Activated naive CD8-positive, alpha-beta T cell treated with anti-CD3 and anti-CD28 coated beads, Interleukin-2, amount 10 ng/mL, durations not matched to agents 7 days and 5 days (primary cell): ENCODE results near the gene HLA-DMA. TPM values are rescaled to one million over a fixed set of nuclear protein-coding genes. Genes with fewer than 3 reads are reported as not detected.
"Not testable (repeated sequence)": the region's sequence is repeated elsewhere in the genome, so short reads cannot be mapped to it uniquely, and the experiment has no call there.

Experiments
- ATAC-seq: fragments of 150-1000 bp; cut with Tn5 transposase; one replicate; pipeline ENCODE4 v1.10.0; 2021; ENCODE audit warnings: low read depth, moderate library complexity
- POLR2A ChIA-PET: fragments of 350-600 bp; sonication (Branson Sonifier 250); formaldehyde crosslinking; loops from one replicate; lab custom pipeline; 2021; ENCODE audit warnings: antibody characterized with exemption; lab: Charles Lee
- DNase-seq: peaks from one replicate; pipeline ENCODE4 v3.0.0; 2021
- H3K27ac Mint-ChIP-seq: one replicate; pipeline ENCODE4 v1.8.0; 2022; ENCODE audit warnings: mild to moderate bottlenecking, mixed read lengths
- H3K27me3 Mint-ChIP-seq: one replicate; pipeline ENCODE4 v1.8.0; 2022; ENCODE audit warnings: mild to moderate bottlenecking, moderate library complexity, mixed read lengths
- H3K36me3 Mint-ChIP-seq: one replicate; pipeline ENCODE4 v1.8.0; 2021; ENCODE audit warnings: mild to moderate bottlenecking, mixed read lengths
- H3K4me1 Mint-ChIP-seq: one replicate; pipeline ENCODE4 v1.8.0; 2021; ENCODE audit warnings: mixed read lengths
- H3K4me3 Mint-ChIP-seq: one replicate; pipeline ENCODE4 v1.8.0; 2022; ENCODE audit warnings: mild to moderate bottlenecking, moderate library complexity, mixed read lengths
- H3K9me3 Mint-ChIP-seq: one replicate; pipeline ENCODE4 v1.8.0; 2021; ENCODE audit warnings: mixed read lengths
- total RNA-seq, 2 experiments: library from RNA; stranded (reverse); gene quantifications; one replicate each; pipeline ENCODE4 v1.2.3, GENCODE V29; 2021

HLA-DMA gene
- total RNA-seq, 2 experiments from 2014 or later, result 32.1 to 36.1 TPM

DNA sequence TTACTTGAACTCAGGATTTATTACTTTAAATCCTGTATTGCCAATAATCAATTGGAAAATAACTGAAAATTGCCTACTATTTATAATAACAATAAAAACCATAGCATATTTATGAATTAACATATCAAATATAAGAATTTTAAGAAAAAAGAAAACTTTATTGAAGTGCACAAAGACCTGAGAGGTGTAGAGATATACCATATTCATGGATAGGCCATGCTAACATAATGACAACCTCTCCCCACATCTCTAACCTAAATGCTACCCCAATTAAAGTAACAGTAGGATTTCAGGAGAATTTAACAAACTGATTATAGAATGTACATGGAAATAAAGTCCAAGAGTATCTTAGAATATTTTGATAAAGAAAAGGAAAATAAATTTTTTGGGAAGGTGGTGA, 6.9 kb downstream of the HLA-DMA start:
- H3K27me3 Mint-ChIP-seq, result no peaks in the 10 kb centered on the region
- peaks cover 67% of the 10 kb centered on the region for H3K4me1 Mint-ChIP-seq
- H3K4me3 Mint-ChIP-seq, result no peak overlapping the region
- peak overlapping the region; percentile 99 for H3K27ac Mint-ChIP-seq
- no peak for ATAC-seq
- no peaks in the 10 kb centered on the region for H3K9me3 Mint-ChIP-seq
- POLR2A ChIA-PET, result no interaction called here
- H3K36me3 Mint-ChIP-seq, result peaks cover 14% of the 10 kb centered on the region
- no peak for DNase-seq

DNA sequence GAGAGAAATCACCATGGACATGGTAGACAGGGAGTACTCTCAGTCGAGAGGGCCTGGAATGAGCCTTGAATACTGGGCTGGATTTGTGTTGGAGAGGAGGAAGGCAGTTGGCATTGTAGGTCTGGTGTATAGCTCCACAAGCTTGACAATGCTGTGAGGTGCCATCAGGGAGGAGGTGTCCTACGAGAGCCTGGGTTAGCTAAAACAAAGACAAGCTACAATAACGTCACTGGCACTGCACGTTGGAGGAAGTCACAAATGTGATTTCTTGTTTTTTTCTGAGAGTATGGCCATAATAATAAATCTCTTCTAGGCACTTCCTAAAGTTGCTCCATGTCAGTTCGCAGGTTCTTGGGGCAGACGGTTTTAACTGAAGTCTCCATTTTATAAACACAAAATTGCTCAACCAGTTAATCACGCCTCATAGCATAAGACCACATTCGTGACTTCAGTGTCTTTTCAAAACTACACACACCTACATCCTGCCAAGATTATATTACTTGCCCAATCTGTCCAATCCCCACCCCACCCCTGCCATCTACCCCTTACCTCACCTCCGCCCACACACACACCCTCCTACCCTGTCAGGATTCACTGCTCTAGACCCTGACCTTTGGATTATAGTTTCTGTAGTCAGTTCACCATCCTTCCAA, 7.7 kb downstream of the HLA-DMA start:
- DNase-seq, result no peak
- no peak for ATAC-seq
- POLR2A ChIA-PET, result interaction anchor here (0.6 to 8.6 kb wide), 9 partner anchors 9 to 107 kb away, joined by 3 to 247 read pairs (median 7); partner anchors contain the start of genes BRD2, HLA-DMA, PSMB9 and TAP1
- H3K4me3 Mint-ChIP-seq, result peak overlapping the region; percentile 94
- H3K27ac Mint-ChIP-seq, result peak overlapping the region; percentile 99
- H3K36me3 Mint-ChIP-seq, result peaks cover 14% of the 10 kb centered on the region
- H3K9me3 Mint-ChIP-seq, result no peaks in the 10 kb centered on the region
- H3K27me3 Mint-ChIP-seq, result no peaks in the 10 kb centered on the region
- H3K4me1 Mint-ChIP-seq, result peaks cover 71% of the 10 kb centered on the region

DNA sequence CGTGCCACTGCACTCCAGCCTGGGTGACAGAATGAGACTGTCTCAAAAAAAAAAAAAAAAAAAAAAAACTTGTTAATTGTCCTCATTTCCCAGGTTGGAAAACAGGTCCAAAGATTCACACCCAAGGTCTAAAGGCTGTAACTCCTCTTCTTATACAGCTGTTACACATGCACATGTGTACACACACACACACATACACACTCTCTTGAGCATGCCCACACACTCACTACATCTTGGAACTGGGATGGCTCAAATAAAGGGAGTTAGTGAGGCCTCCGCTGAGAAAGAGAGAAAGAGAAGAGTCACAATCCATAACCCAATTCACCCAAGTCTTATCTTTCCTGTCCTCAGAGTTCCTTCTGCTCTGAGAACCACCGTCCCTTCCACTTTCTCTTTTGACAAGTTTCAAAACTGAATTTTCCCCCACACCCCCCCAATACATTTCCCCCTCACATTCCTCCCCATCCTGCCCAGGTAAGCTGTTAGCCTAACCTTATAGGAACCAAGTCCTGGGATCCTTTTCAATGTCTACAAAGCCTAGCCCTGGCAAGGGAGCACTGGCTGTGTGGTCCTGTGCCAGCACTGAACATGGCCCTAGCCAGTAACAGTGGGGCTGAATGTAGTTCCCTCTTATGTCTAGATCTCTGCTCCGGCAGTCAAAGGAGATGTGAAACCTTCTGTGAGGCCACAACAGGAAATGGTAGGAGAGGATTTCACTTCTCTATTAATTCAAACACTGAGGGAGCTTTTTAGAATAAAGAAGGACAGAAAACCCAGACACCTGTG, 8.8 kb downstream of the HLA-DMA start:
- POLR2A ChIA-PET, result interaction anchor here (0.6 to 8.6 kb wide), 11 partner anchors 8 to 144 kb away, joined by 3 to 247 read pairs (median 6); partner anchors contain the start of genes BRD2, HLA-DMA, PSMB9 and TAP1
- H3K9me3 Mint-ChIP-seq, result no peaks in the 10 kb centered on the region
- H3K27me3 Mint-ChIP-seq, result no peaks in the 10 kb centered on the region
- H3K4me3 Mint-ChIP-seq, result peak overlapping the region; percentile 94
- H3K36me3 Mint-ChIP-seq, result peaks cover 7% of the 10 kb centered on the region
- peak; percentile 73 for ATAC-seq
- DNase-seq, result peak; percentile 58
- H3K4me1 Mint-ChIP-seq, result peaks cover 67% of the 10 kb centered on the region
- H3K27ac Mint-ChIP-seq, result peak overlapping the region; percentile 99

DNA sequence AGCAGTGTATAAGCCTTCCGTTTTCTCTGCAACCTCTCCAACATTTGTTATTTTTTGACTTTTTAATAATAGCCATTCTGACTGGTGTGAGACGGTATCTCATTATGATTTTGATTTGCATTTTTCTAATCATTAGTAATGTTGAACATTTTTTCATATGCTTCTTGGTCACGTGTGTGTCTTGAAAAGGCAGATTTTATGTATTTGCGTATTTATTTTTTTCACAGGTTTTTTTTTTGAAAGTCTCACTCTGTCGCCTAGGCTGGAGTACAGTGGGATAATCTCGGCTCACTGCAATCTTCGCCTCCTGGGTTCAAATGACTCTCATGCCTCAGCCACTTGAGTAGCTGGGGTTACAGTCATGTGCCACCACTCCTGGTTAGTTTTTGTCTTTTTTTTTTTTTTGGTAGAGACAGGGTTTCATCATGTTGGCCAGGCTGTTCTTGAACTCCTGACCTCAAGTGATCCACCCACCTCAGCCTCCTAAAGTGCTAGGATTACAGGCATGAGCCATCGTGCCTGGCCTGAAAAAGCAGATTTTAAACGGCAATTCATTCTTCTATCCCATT, 10.3 kb downstream of the HLA-DMA start:
- POLR2A ChIA-PET, result interaction anchor here (1.6 to 8.6 kb wide), 4 partner anchors 11 to 98 kb away, joined by 9 to 247 read pairs (median 12); partner anchors contain the start of genes BRD2, PSMB8, PSMB9 and TAP1
- not testable (repeated sequence) for ATAC-seq, H3K27me3 Mint-ChIP-seq, DNase-seq, H3K9me3 Mint-ChIP-seq
- Mint-ChIP-seq H3K4me1 (peaks cover 71% of the 10 kb centered on the region), H3K27ac (peak overlapping the region; percentile 99), H3K4me3 (peak overlapping the region; percentile 94), H3K36me3 (peaks cover 12% of the 10 kb centered on the region)

DNA sequence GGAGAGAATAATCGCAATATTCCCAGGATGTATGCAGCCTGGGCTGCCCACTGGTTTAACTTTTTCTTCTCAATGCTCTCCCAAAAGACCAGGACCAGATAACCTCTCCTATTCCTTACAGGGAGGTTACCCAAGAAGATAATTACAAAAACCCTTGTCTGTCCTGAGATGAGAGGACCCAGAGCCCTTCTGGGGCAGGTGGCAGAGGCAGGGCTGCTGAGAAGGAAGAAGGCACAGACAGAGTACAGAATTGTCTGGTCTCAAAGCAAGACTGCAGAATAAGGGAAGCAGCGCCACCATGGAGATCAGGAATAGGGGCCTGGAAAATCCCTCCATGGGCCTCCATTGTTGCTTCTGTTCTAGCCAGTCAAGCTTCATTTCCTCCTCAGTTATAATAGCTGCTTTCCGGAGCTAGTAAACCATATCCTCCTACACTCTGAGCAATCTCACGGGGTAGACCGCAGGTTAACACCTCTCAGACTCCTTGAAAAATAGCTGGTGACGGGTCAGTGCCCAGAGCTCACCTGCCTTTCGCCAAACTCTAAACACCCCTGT, 11.6 kb downstream of the HLA-DMA start:
- DNase-seq (peak; percentile 53), ATAC-seq (peak; percentile 71)
- H3K36me3 Mint-ChIP-seq, result peaks cover 16% of the 10 kb centered on the region
- POLR2A ChIA-PET, result interaction anchor here (0.5 to 8.6 kb wide), 10 partner anchors 8 to 341 kb away, joined by 3 to 247 read pairs (median 6); partner anchors contain the start of genes BRD2, PSMB8, PSMB9 and TAP1
- H3K9me3 Mint-ChIP-seq, result no peaks in the 10 kb centered on the region
- H3K27ac Mint-ChIP-seq, result peak overlapping the region; percentile 95
- peak overlapping the region; percentile 90 for H3K4me3 Mint-ChIP-seq
- peaks cover 68% of the 10 kb centered on the region for H3K4me1 Mint-ChIP-seq
- no peaks in the 10 kb centered on the region for H3K27me3 Mint-ChIP-seq

DNA sequence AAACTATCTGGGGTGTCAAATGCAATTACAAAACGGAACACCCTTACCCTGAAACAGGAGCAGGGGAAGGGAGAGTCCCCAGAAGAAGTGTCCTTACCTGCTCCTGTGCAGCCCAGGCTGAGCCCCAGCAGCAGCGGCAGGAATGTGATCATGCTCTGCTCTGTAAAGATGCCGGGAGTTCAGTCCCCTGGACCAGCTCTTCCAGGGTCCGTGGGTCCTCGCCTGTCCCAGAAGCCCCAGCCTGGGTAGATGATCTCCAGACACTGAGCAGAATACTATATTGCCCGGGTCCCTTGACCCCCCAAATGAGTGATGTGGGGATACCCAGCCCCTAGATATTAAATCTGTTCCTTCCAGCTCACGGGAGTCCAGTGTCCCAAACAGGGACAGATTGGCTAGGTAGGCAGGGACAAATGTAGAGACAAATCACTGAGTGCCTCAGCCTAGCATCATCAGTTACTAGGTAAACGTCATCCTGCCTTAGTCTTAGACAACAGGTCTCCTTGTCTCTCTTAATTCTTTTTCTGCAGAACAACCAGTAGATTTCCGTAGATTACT, 12.2 kb downstream of the HLA-DMA start, which contains the start of gene HLA-DMB:
TSS of gene HLA-DMB (minus strand) at position 373 of the 558 bp plus-strand sequence. CDS start at position 152, 221 bp downstream.
- H3K9me3 Mint-ChIP-seq, result no peaks in the 10 kb centered on the region
- DNase-seq, result peak; percentile 52
- peak within 1 kb of the TSS; percentile 95 for H3K27ac Mint-ChIP-seq
- peaks cover 16% of the 10 kb centered on the region for H3K36me3 Mint-ChIP-seq
- peak within 1 kb of the TSS; percentile 90 for H3K4me3 Mint-ChIP-seq
- peak; percentile 72 for ATAC-seq
- POLR2A ChIA-PET, result interaction anchor here (1.1 to 8.6 kb wide), 9 partner anchors 7 to 141 kb away, joined by 3 to 247 read pairs (median 7); partner anchors contain the start of genes BRD2, PSMB8, PSMB9 and TAP1
- peaks cover 69% of the 10 kb centered on the region for H3K4me1 Mint-ChIP-seq
- H3K27me3 Mint-ChIP-seq, result no peaks in the 10 kb centered on the region

DNA sequence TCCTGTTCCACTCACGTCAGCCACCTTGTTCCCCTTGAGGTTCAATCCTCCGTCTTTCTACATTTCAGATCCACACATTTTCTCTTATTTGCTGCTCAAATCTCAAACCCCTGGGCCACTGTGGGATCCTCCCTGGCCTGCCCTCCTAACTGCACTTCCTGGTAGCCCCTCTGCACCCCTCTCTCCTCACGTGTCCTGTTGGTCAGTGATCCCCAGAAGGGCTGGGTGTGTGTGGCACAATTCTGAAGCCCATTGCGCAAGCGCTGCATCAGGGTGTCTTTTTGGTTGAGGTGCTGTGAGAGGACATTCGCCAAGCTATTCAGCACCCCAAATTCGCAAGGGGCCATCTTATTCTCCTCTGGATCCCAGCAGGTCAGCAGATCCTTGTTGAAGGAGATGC, 14.4 kb downstream of the HLA-DMA start:
- Mint-ChIP-seq H3K27ac (no peak overlapping the region), H3K4me3 (no peak overlapping the region), H3K27me3 (no peaks in the 10 kb centered on the region), H3K4me1 (peaks cover 54% of the 10 kb centered on the region), H3K36me3 (peaks cover 9% of the 10 kb centered on the region), H3K9me3 (no peaks in the 10 kb centered on the region)
- no peak for DNase-seq
- no peak for ATAC-seq
- POLR2A ChIA-PET, result interaction anchor here (8.6 kb wide), 1 partner anchor 33 kb away, joined by 247 read pairs; the partner anchor contains the start of gene BRD2

DNA sequence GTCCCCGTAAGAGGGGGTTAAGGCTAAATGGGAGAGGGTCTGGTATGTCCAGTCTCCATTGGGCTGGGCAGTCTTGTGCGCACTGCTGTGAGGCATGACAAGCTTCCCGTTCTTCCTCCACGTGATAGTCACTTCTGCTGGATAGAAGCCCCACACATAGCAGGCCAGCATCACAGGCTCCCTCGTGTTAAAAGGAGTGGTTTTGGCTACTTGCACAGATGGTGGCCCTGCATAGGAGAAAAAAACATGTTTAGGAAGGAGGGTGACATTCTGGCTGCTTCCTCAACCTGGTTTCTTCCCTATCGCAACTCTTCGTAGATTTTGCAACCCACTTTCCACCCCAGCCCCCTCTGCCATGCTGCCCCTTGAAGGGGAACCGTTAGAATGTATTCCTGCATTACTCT, 15.7 kb downstream of the HLA-DMA start:
- no peaks in the 10 kb centered on the region for H3K9me3 Mint-ChIP-seq
- H3K4me3 Mint-ChIP-seq, result no peak overlapping the region

DNA sequence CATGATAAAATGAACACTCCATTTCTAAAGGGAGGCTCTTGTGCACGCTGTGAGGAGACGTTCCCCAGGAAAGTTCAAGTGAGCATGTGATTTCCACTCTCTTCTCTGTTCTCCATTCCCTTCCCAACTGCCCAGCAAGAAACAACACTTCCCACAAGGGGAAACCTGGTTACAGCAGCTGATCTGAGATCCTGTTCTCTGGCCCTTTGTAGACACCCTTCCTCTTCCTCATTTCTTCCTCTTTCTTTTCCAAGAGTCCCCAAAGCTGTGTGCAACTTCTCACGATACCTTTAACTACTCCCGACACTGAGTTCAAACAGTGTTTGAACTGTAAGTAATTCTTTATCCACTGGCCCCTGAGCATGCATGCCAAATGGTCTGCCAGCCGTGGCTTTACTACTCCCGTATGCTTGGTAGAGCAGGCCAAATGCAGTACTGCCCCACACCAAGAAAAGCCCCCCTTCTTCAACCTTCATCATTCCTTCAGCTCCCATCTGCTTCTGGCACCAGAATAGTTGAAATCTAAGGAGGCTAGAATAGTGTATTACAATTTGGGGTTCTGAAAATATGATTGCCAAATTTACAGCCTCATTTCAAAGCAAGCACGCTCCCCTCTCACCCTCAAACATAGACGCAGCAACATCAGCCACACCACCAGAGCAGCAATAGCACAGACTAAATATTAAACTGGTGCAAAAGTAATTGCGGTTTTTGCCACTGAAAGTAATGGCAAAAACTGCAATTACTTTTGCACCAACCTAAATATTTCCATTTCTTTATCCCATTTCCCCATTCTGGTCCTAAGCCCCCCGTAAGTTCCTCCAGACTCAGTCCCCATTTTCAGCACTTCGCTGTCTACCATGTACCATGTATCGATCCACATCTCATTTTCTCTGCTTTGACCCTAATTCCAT, 16.4 kb downstream of the HLA-DMA start:
- peaks cover 9% of the 10 kb centered on the region for H3K36me3 Mint-ChIP-seq
- no peaks in the 10 kb centered on the region for H3K27me3 Mint-ChIP-seq
- peaks cover 39% of the 10 kb centered on the region for H3K4me1 Mint-ChIP-seq
- DNase-seq (no peak), ATAC-seq (no peak)
- H3K4me3 Mint-ChIP-seq, result no peak overlapping the region
- POLR2A ChIA-PET, result interaction anchor here (1.0 to 4.8 kb wide), 2 partner anchors 8 to 36 kb away, joined by 3 to 45 read pairs; no protein-coding TSS in a partner anchor
- no peaks in the 10 kb centered on the region for H3K9me3 Mint-ChIP-seq
- H3K27ac Mint-ChIP-seq, result no peak overlapping the region

More for the DNA sequence above, 15.7 kb downstream of the HLA-DMA start:
- H3K4me1 Mint-ChIP-seq, result peaks cover 44% of the 10 kb centered on the region
- DNase-seq (no peak), ATAC-seq (no peak)
- H3K27ac Mint-ChIP-seq, result no peak overlapping the region
- POLR2A ChIA-PET, result interaction anchor here (8.6 kb wide), 1 partner anchor 34 kb away, joined by 247 read pairs; the partner anchor contains the start of gene BRD2
- peaks cover 9% of the 10 kb centered on the region for H3K36me3 Mint-ChIP-seq
- H3K27me3 Mint-ChIP-seq, result no peaks in the 10 kb centered on the region

DNA sequence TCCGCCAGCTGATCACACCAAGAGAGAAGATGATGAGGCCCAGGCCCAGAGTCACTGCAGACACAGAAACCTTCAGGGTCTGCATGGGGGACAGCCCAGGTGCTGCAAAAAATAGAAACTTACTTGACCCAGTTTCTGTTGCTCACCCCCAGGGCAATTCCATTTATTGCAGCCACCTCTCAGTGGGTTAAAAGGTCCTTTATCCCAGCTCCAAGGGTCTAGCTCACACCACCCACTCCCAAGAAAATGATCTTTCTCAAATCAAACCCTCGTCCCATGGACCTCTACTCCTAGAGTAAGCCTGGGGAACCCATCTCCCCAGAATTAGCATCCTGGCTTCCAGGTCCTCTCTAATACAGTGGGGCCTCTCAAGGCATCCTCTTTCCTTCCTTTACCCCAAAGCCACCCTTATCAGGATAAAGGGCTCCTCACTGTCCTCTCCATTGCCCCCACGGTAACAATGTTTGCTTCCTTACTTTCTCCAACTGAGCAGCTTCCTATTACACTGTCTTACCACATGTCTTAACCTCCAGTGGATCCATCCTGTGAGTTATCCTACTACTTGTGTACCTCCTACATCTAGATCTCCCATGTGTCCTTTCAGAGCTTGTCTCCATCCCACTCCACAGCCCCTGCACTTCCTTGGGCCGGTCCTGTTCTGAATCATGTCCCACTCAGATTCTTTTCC, 17.2 kb downstream of the HLA-DMA start:
- no peaks in the 10 kb centered on the region for H3K9me3 Mint-ChIP-seq
- no peak overlapping the region for H3K4me3 Mint-ChIP-seq
- H3K27ac Mint-ChIP-seq, result no peak overlapping the region
- DNase-seq, result no peak
- no peak for ATAC-seq
- no peaks in the 10 kb centered on the region for H3K27me3 Mint-ChIP-seq
- POLR2A ChIA-PET, result interaction anchor here (1.0 to 4.8 kb wide), 2 partner anchors 9 to 37 kb away, joined by 3 to 45 read pairs; no protein-coding TSS in a partner anchor
- peaks cover 31% of the 10 kb centered on the region for H3K4me1 Mint-ChIP-seq
- peaks cover 9% of the 10 kb centered on the region for H3K36me3 Mint-ChIP-seq

DNA sequence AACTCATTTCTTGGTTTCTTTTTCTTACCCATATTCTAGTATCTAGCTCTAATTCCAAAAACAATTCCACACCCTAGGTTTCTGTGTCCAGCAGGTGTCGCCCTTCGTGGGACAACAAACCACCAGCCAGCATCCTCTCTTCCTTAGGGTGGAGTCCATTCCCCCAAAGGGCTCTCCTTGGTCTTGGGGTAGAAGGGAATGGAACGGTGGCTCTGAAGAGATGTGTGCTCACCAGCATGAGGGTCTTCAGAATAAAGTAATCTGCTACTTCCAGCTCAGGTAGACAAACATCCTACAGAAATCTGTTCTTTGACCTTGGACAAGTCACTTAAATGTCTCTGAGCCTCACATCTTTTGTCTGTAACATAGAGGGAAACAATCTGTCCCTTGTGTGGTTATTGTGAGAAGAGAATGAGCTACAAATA, 19.2 kb downstream of the HLA-DMA start:
- H3K4me1 Mint-ChIP-seq, result peaks cover 24% of the 10 kb centered on the region
- peak overlapping the region; percentile 26 for H3K4me3 Mint-ChIP-seq
- no peaks in the 10 kb centered on the region for H3K9me3 Mint-ChIP-seq
- peak; percentile 72 for DNase-seq
- peaks cover under 1% of the 10 kb centered on the region for H3K27me3 Mint-ChIP-seq
- POLR2A ChIA-PET, result interaction anchor here (0.6 to 4.8 kb wide), 14 partner anchors 8 to 80 kb away, joined by 3 to 45 read pairs (median 6); partner anchors contain the start of genes HLA-DMA and TAP1
- peaks cover 9% of the 10 kb centered on the region for H3K36me3 Mint-ChIP-seq
- H3K27ac Mint-ChIP-seq, result peak overlapping the region; percentile 44
- ATAC-seq, result peak; percentile 54
